ENCODE results near the gene GNS. TPM values are rescaled to one million over a fixed set of nuclear protein-coding genes. Genes with fewer than 3 reads are reported as not detected.

The GNS gene
- total and polyA plus RNA-seq, 2 of the 13 experiments (the other 11 are each of a cell fraction or from before 2014, with no cell fraction given): 49.8 to 51.0 TPM

GRCh38 chr12:64759035-64759894, at the start of gene GNS (continued):
- TF ChIP-seq SOX6 (IDR thresholded peaks at IDR 0.05) (no peak), SOX6 (CRISPR knock-in tag; IDR thresholded peaks at IDR 0.05) (peak; percentile 69; the same call in 1 of the 2 replicates), ZNF546 (CRISPR knock-in tag; conservative IDR thresholded peaks at IDR 0.05) (0 out of 2 replicates have a peak, but pooled peaks have one; percentile 40), GLI4 (CRISPR knock-in tag; IDR thresholded peaks at IDR 0.05; ENCODE audit: borderline replicate concordance) (peak; percentile 35; the same call in 1 of the 2 replicates), ZNF281 (CRISPR knock-in tag; IDR thresholded peaks at IDR 0.05; ENCODE audit: borderline replicate concordance) (no peak; the same call in 1 of the 2 replicates), ZUFSP (CRISPR knock-in tag; IDR thresholded peaks at IDR 0.05; ENCODE audit: borderline replicate concordance) (no peak), FOXO4 (CRISPR knock-in tag; conservative IDR thresholded peaks at IDR 0.05) (no peak), ZBTB14 (CRISPR knock-in tag; IDR thresholded peaks at IDR 0.05) (no peak; the same call in 1 of the 2 replicates), ATF2 (CRISPR knock-in tag; IDR thresholded peaks at IDR 0.05) (no peak; the same call in 1 of the 2 replicates), ZNF580 (CRISPR knock-in tag; IDR thresholded peaks at IDR 0.05; ENCODE audit: borderline replicate concordance, low read depth) (no peak; the same call in 1 of the 2 replicates), HNRNPLL (IDR thresholded peaks at IDR 0.05; ENCODE audit: low read depth, low read length, poor library complexity, severe bottlenecking) (peak; percentile 98), ZNF136 (CRISPR knock-in tag; IDR thresholded peaks at IDR 0.05; ENCODE audit: low read depth) (peak; percentile 77; the same call in 1 of the 2 replicates), SP4 (CRISPR knock-in tag; IDR thresholded peaks at IDR 0.05) (peak; percentile 80), NFE2L2 (IDR thresholded peaks at IDR 0.05; ENCODE audit: low read length) (no peak)

All from HepG2 (cell line).